Heart left ventricle (tissue), 13 donors: ENCODE results near the gene WNT7A.

ENCODE experiments used
- CTCF ChIP-seq, 12 donors: fragments of 200-600 bp; sonication (generic) in 4 of 12; IDR thresholded peaks; one replicate each; pipeline versions ENCODE4 v1.5.0 to v1.8.0; 2018 to 2022; ENCODE audit warnings: antibody characterized with exemption in 12 of 12, mild to moderate bottlenecking in 5 of 12
- POLR2A ChIP-seq, 2 donors: fragments of 450-650 bp; IDR thresholded peaks; one replicate each; pipeline ENCODE4 v1.6.1; 2017; ENCODE audit warnings: antibody characterized with exemption in 2 of 2, mild to moderate bottlenecking in 2 of 2, moderate library complexity in 2 of 2
- donor health status: ischemic (EF 13 %, LVEDD 7.1; RV severe dilation, severe dysfunction).
- donor health status: DM: no; HTN: yes; CAD: no.
- donor health status: DM: no; HTN: no; CAD: no.
- donor health status: ischemic (EF 25% LVEDD 6.9; RV normal size, moderate dysfunction).
- donor health status: ischemic (EF 25% LVEDD 5.7; RV mildly dilated, moderate dysfunction).
- donor health status: ischemic (EF 35%, LVEDD 5.7; RV mildly dilated, moderate dysfunction).
- donor health status: nonischemic (EF 11% LVEDD 7.7; RV severe dilation, severe dysfunction).
- donor health status: DM: yes; HTN: yes; CAD: no.
- donor health status: PGD.
- donor health status: ischemic (EF 29% LVEDD 5.4; RV normal size, mild dysfunction).
- donor health status: nonischemic (EF 23%, LVEDD 6.1; RV moderate dilation, normal function).

- TF ChIP-seq POLR2A (IDR thresholded peaks at IDR 0.05) (no peak), CTCF (IDR thresholded peaks at IDR 0.05) (no peak)
These were observed 52.2 kb downstream of the WNT7A start for GRCh38 chr3:13827699-13828098.
